B cell (primary cell): Measurements from ENCODE around the gene EPX. TPM values are rescaled to one million over a fixed set of nuclear protein-coding genes. Genes with fewer than 3 reads are reported as not detected.

Source experiments
- ATAC-seq: fragments of 200-7000 bp; cut with Tn5 transposase; one replicate; pipeline ENCODE4 v1.10.0; 2021; ENCODE audit warnings: low read depth, mild to moderate bottlenecking, moderate number of reproducible peaks, moderate library complexity
- CTCF ChIA-PET: fragments of 350-600 bp; sonication (Branson Sonifier 250); formaldehyde crosslinking; loops from one replicate; lab custom pipeline; 2021; ENCODE audit warnings: antibody characterized with exemption, inconsistent platforms; lab: Charles Lee
- POLR2A ChIA-PET: fragments of 350-600 bp; sonication (Branson Sonifier 250); formaldehyde crosslinking; loops from one replicate; lab custom pipeline; 2021; ENCODE audit warnings: antibody characterized with exemption; lab: Charles Lee
- DNase-seq: peaks from one replicate; pipeline ENCODE4 v3.0.0; 2013
- H2AFZ ChIP-seq: 2 replicates; pipeline ENCODE4 v1.6.1; 2012; ENCODE audit warnings: mild to moderate bottlenecking, low read depth, low read length; ENCODE audit not compliant: insufficient read depth, poor library complexity, severe bottlenecking
- H3K27ac ChIP-seq, 2 donors: 1 replicate in 1 of 2; 2 replicates in 1 of 2; pipeline ENCODE4 v1.5.1; 2012 to 2013; ENCODE audit warnings: low read length in 2 of 2, mild to moderate bottlenecking in 2 of 2, moderate library complexity in 1 of 2
- H3K27me3 ChIP-seq, 4 experiments: fragments of 200-600 bp in 1 of 4; sonication (generic) in 1 of 4; replicated peaks in 1 of 4; 1 replicate in 2 of 4; 2 replicates in 2 of 4; pipeline versions ENCODE4 v1.6.1 to v1.7.0; 2013 to 2016; ENCODE audit warnings: low read length in 3 of 4, mild to moderate bottlenecking in 2 of 4, mixed read lengths in 1 of 4, moderate library complexity in 1 of 4; ENCODE audit not compliant: insufficient read depth in 4 of 4, control insufficient read depth in 3 of 4; ENCODE audit errors: control extremely low read depth in 1 of 4
- H3K36me3 ChIP-seq, 2 experiments: replicated peaks in 1 of 2; 1 replicate in 1 of 2; 2 replicates in 1 of 2; pipeline versions ENCODE4 v1.6.1 to v1.7.1; 2013; ENCODE audit warnings: low read length in 1 of 2; ENCODE audit not compliant: insufficient read depth in 2 of 2, control insufficient read depth in 1 of 2; ENCODE audit errors: control extremely low read depth in 1 of 2, extremely low read depth in 1 of 2
- H3K4me1 ChIP-seq, 2 donors: fragments of 200-600 bp in 1 of 2; sonication (generic) in 1 of 2; 1 replicate in 1 of 2; 2 replicates in 1 of 2; pipeline versions ENCODE4 v1.5.1 to v1.6.1; 2013 to 2017; ENCODE audit warnings: low read length in 2 of 2; ENCODE audit not compliant: control insufficient read depth in 2 of 2, insufficient read depth in 2 of 2
- H3K4me2 ChIP-seq: replicated peaks from 2 replicates; pipeline ENCODE3; 2012; ENCODE audit warnings: mild to moderate bottlenecking, low read depth, low read length; ENCODE audit not compliant: poor library complexity, severe bottlenecking
- H3K4me3 ChIP-seq, 5 experiments: fragments of 200-600 bp in 1 of 5; sonication (generic) in 1 of 5; 1 replicate in 3 of 5; 2 replicates in 2 of 5; pipeline versions ENCODE4 v1.5.1 to v1.7.0; 2011 to 2016; ENCODE audit warnings: low read length in 4 of 5, mild to moderate bottlenecking in 4 of 5, low read depth in 2 of 5, control low read depth in 1 of 5, moderate library complexity in 1 of 5; ENCODE audit not compliant: insufficient read depth in 1 of 5; ENCODE audit errors: control extremely low read depth in 1 of 5, extremely low read depth in 1 of 5
- H3K79me2 ChIP-seq: fragments of 200-600 bp; sonication (generic); one replicate; pipeline ENCODE4 v1.6.0; 2016; ENCODE audit warnings: low read length; ENCODE audit not compliant: control insufficient read depth, insufficient read depth
- H3K9ac ChIP-seq: fragments of 200-600 bp; sonication (generic); 2 replicates; pipeline ENCODE4 v1.6.1; 2017; ENCODE audit warnings: mild to moderate bottlenecking, low read length, moderate library complexity
- H3K9me3 ChIP-seq, 3 donors: one replicate each; pipeline versions ENCODE4 v1.6.1 to v1.7.1; 2013; ENCODE audit warnings: low read length in 2 of 3; ENCODE audit not compliant: control insufficient read depth in 2 of 3, insufficient read depth in 1 of 3; ENCODE audit errors: control extremely low read depth in 1 of 3
- H4K20me1 ChIP-seq: 2 replicates; pipeline ENCODE4 v1.6.0; 2012; ENCODE audit warnings: mild to moderate bottlenecking, low read length; ENCODE audit not compliant: insufficient read depth, control insufficient read depth, poor library complexity, severe bottlenecking
- H3K27ac Mint-ChIP-seq: one replicate; pipeline ENCODE4 v1.8.0; 2021; ENCODE audit warnings: mixed read lengths
- H3K27me3 Mint-ChIP-seq: one replicate; pipeline ENCODE4 v1.8.0; 2021; ENCODE audit warnings: mixed read lengths
- H3K4me1 Mint-ChIP-seq: one replicate; pipeline ENCODE4 v1.8.0; 2021; ENCODE audit warnings: mixed read lengths
- H3K4me3 Mint-ChIP-seq: one replicate; pipeline ENCODE4 v1.8.0; 2021; ENCODE audit warnings: mixed read lengths
- H3K9me3 Mint-ChIP-seq: one replicate; pipeline ENCODE4 v1.8.0; 2022; ENCODE audit warnings: mixed read lengths; ENCODE audit not compliant: insufficient read depth
- EZH2 ChIP-seq: IDR thresholded peaks from 2 replicates; pipeline ENCODE4 v1.6.1; 2012; ENCODE audit warnings: borderline replicate concordance, low read depth, mild to moderate bottlenecking, moderate library complexity, low read length; ENCODE audit not compliant: insufficient read depth, poor library complexity, severe bottlenecking
- WGBS: methylation state at CpG from one replicate; pipeline ENCODE4 v1.1.5; 2013; ENCODE audit warnings: missing lambda C conversion rate; ENCODE audit not compliant: insufficient coverage; 5-methylcytosine and 5-hydroxymethylcytosine counted together
- intact Hi-C: fragments of 100-400 bp; cut with micrococcal nuclease; formaldehyde crosslinking; loops from one replicate; pipeline ENCODE4 v1.10.0; 2022
- polyA plus RNA-seq: library from polyadenylated mRNA; depleted of rRNA; stranded (reverse); fragments of >200 nt; gene quantifications from 2 replicates; pipeline ENCODE4 v1.2.3, GENCODE V29; 2012
- total RNA-seq, 2 donors: library from RNA; stranded (reverse); fragments of 120-200 nt in 1 of 2; gene quantifications; 1 replicate in 1 of 2; 2 replicates in 1 of 2; pipeline versions ENCODE4 v1.2.3 to v1.2.4, GENCODE V29; 2013 to 2022
- TF ChIP-seq, protein P1 (sequence below): fragments of 200-600 bp; IDR thresholded peaks from one replicate; pipeline ENCODE4 v1.8.0; 2022; ENCODE audit warnings: antibody characterized with exemption, mild to moderate bottlenecking

EPX gene
- total and polyA plus RNA-seq, 2 donors (not counting 1 experiment from before 2014, with no cell fraction given) = not detected

DNA sequence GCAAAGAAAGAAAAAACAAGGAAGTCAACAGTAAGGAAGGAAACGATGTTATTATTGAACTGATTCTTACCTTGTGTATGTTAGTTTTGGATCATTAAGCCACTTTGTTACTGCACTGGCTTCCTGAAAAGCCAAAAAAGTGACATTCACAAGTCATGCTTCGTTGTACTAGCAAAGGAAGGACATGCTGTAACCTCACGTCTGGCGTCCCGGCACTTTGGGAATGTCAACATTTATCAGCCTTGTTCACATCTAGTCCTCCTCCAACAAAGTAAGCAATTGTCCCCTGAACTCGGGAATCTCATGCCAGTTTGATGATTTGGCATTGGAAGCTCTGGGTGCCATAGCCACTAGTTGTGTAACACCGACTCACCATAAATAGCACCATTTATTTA, 27.3 kb downstream of the EPX start:
- Histone ChIP-seq H4K20me1 (no peaks in the 10 kb centered on the region), H3K79me2 (no peaks in the 10 kb centered on the region), H3K27ac (peak overlapping the region; percentile 70 to 86), H3K9ac (peak overlapping the region; percentile 73), H3K9me3 (no peaks in the 10 kb centered on the region), H3K36me3 (no peaks in the 10 kb centered on the region), H3K4me3 (peak overlapping the region; percentile 38 to 84 (median 68)), H3K4me1 (peaks cover 10 to 19% of the 10 kb centered on the region in 2 donors), H3K27me3 (no peaks in the 10 kb centered on the region), H2AFZ (peak overlapping the region; percentile 99), H3K4me2 (peak overlapping the region; percentile 82)
- ATAC-seq (no peak), DNase-seq (no peak)
- H3K27ac Mint-ChIP-seq = peak overlapping the region; percentile 83
- TF ChIP-seq EZH2 = no peak
- TF ChIP-seq, protein P1, sequence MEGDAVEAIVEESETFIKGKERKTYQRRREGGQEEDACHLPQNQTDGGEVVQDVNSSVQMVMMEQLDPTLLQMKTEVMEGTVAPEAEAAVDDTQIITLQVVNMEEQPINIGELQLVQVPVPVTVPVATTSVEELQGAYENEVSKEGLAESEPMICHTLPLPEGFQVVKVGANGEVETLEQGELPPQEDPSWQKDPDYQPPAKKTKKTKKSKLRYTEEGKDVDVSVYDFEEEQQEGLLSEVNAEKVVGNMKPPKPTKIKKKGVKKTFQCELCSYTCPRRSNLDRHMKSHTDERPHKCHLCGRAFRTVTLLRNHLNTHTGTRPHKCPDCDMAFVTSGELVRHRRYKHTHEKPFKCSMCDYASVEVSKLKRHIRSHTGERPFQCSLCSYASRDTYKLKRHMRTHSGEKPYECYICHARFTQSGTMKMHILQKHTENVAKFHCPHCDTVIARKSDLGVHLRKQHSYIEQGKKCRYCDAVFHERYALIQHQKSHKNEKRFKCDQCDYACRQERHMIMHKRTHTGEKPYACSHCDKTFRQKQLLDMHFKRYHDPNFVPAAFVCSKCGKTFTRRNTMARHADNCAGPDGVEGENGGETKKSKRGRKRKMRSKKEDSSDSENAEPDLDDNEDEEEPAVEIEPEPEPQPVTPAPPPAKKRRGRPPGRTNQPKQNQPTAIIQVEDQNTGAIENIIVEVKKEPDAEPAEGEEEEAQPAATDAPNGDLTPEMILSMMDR = no peak
- ChIA-PET POLR2A (interaction anchor here (2.0 kb wide), 1 partner anchor 125 kb away, joined by 4 read pairs; no protein-coding TSS in a partner anchor), CTCF (interaction anchor here (0.5 to 6.3 kb wide), 4 partner anchors 12 to 928 kb away, joined by 3 to 58 read pairs (median 4); no protein-coding TSS in a partner anchor)
- intact Hi-C loops = loop anchor here (1.0 to 10.0 kb wide), 3 partner anchors 14 to 365 kb away; partner anchors contain the start of gene MRPS23
- H3K27me3 Mint-ChIP-seq = peaks cover 6% of the 10 kb centered on the region
- H3K4me1 Mint-ChIP-seq = peaks cover 34% of the 10 kb centered on the region
- H3K4me3 Mint-ChIP-seq = peak overlapping the region; percentile 94
- 45% methylated on average over 6 of the region's 7 CpGs for WGBS
- no peaks in the 10 kb centered on the region for H3K9me3 Mint-ChIP-seq

- ChIA-PET POLR2A (no interaction called here), CTCF (interaction anchor here (0.9 kb wide), 1 partner anchor 25 kb away, joined by 4 read pairs; no protein-coding TSS in a partner anchor)
Observed at GRCh38 chr17:58224315-58224714, 31.8 kb downstream of the EPX start.

More at GRCh38 chr17:58224315-58224714, 31.8 kb downstream of the EPX start:
- H3K4me1 Mint-ChIP-seq = peaks cover 13% of the 10 kb centered on the region
- H3K4me3 Mint-ChIP-seq = no peak overlapping the region
- no peak overlapping the region for H2AFZ ChIP-seq
- no peak overlapping the region for H3K27ac ChIP-seq
- peaks cover 10 to 13% of the 10 kb centered on the region in 2 donors for H3K4me1 ChIP-seq
- no peak overlapping the region for H3K9ac ChIP-seq
- H3K27ac Mint-ChIP-seq = no peak overlapping the region
- no peak for DNase-seq
- WGBS = no CpG with 5 or more reads among the region's 1 CpG
- peaks cover 0 to 6% (median 2%) of the 10 kb centered on the region in 4 experiments for H3K27me3 ChIP-seq
- no peak overlapping the region for H3K4me2 ChIP-seq
- intact Hi-C loops = no loop called here
- no peak overlapping the region for H3K4me3 ChIP-seq
- no peaks in the 10 kb centered on the region for H4K20me1 ChIP-seq
- TF ChIP-seq, protein P1 = no peak
- no peak for TF ChIP-seq EZH2
- H3K9me3 Mint-ChIP-seq = no peaks in the 10 kb centered on the region
- H3K36me3 ChIP-seq = no peaks in the 10 kb centered on the region
- no peak for ATAC-seq
- no peaks in the 10 kb centered on the region for H3K9me3 ChIP-seq
- no peaks in the 10 kb centered on the region for H3K79me2 ChIP-seq
- H3K27me3 Mint-ChIP-seq = peaks cover 11% of the 10 kb centered on the region
